Epithelial cell of proximal tubule (primary cell): ENCODE results near the gene FAM167B. TPM values are rescaled to one million over a fixed set of nuclear protein-coding genes. Genes with fewer than 3 reads are reported as not detected.
"Not testable (repeated sequence)": the region's sequence is repeated elsewhere in the genome, so short reads cannot be mapped to it uniquely, and the experiment has no call there.

Experiments
- DNase-seq: peaks from one replicate; pipeline ENCODE4 v3.0.0-alpha.2; 2011; ENCODE audit warnings: low read depth
- H3K4me3 ChIP-seq: 2 replicates; pipeline ENCODE4 v1.5.1; 2011; ENCODE audit warnings: low read depth, mild to moderate bottlenecking, low read length
- CTCF ChIP-seq: conservative IDR thresholded peaks from 2 replicates; pipeline ENCODE4 v1.5.1; 2012; ENCODE audit warnings: low read depth, mild to moderate bottlenecking, low read length
- total RNA-seq: library from RNA; depleted of rRNA; stranded (reverse); fragments of >200 nt; gene quantifications from 2 replicates; pipeline ENCODE4 v1.2.3, GENCODE V29; 2015

The FAM167B gene
- total RNA-seq, 1 donor from 2014 or later: 0.35 TPM

- no peak for TF ChIP-seq CTCF
- no peak within 1 kb of the TSS for H3K4me3 ChIP-seq
- no peak for DNase-seq
Measured at GRCh38 chr1:32250893-32251716, 4.1 kb downstream of the FAM167B start, which contains the start of gene LCK. LCK (plus strand) TSS chr1:32251265; CDS start chr1:32274330, 23,065 bp downstream.

- no peak for DNase-seq
- no peak for TF ChIP-seq CTCF
- no peak overlapping the region for H3K4me3 ChIP-seq
Measured at GRCh38 chr1:32255072-32256071, 8.3 kb downstream of the FAM167B start.

- no peak for TF ChIP-seq CTCF
- H3K4me3 ChIP-seq: no peak overlapping the region
- no peak for DNase-seq
Measured at GRCh38 chr1:32256473-32257226, 9.6 kb downstream of the FAM167B start.

GRCh38 chr1:32257227-32257508, 10.1 kb downstream of the FAM167B start:
- no peak for DNase-seq
- no peak for TF ChIP-seq CTCF
- no peak overlapping the region for H3K4me3 ChIP-seq

GRCh38 chr1:32263236-32263593, 16.2 kb downstream of the FAM167B start:
- not testable (repeated sequence) for H3K4me3 ChIP-seq, DNase-seq

GRCh38 chr1:32263744-32264143, 16.7 kb downstream of the FAM167B start:
- no peak overlapping the region for H3K4me3 ChIP-seq
- no peak for TF ChIP-seq CTCF
- DNase-seq: no peak

GRCh38 chr1:32265846-32266245, 18.8 kb downstream of the FAM167B start:
- DNase-seq: no peak
- TF ChIP-seq CTCF: no peak

More at GRCh38 chr1:32265846-32266245, 18.8 kb downstream of the FAM167B start:
- no peak overlapping the region for H3K4me3 ChIP-seq
